SHP77 treated with DMSO at 0.1 percent for 48 hours (cell line): ENCODE results near the gene NRGN.
A peak's percentile ranks its signal among the peaks of the same experiment; 100 is the strongest.

Experiments used
- DNase-seq: peaks from one replicate; lab custom pipeline; 2025; lab: John Stamatoyannopoulos, UW

Gene NRGN

DNA sequence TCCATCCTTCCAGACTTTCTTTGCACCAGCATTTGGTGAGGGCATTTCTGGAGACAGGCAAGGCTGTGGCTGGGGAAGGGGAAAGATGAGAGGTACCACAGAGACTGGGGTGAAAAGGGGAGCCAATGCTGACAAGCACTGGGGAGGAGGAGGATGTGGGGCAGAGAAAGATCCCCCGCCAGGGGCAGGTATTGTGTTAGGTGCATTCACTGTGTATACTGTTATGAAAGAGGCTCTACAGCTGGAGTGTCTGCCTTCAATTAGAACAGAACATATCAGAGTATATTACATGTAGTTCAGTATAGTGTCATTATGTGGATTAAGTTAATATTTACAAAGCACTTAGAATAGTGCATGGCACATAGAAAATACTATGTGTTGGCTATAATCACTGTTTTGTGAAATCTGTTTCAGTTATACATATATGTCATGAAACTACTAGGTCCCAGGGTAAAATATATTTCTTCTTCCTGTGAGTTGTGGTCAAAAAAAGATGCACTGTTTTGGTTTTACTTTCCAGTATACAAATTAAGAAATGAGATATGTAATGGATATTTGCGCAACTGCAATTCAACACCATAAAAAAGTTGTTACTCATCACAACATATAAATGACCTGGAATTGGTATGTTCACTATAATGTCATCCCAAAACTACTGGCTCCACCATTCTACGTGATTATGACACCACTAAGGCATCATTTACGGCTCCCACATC, 52.0 kb downstream of the NRGN start:
- DNase-seq: no peak

DNA sequence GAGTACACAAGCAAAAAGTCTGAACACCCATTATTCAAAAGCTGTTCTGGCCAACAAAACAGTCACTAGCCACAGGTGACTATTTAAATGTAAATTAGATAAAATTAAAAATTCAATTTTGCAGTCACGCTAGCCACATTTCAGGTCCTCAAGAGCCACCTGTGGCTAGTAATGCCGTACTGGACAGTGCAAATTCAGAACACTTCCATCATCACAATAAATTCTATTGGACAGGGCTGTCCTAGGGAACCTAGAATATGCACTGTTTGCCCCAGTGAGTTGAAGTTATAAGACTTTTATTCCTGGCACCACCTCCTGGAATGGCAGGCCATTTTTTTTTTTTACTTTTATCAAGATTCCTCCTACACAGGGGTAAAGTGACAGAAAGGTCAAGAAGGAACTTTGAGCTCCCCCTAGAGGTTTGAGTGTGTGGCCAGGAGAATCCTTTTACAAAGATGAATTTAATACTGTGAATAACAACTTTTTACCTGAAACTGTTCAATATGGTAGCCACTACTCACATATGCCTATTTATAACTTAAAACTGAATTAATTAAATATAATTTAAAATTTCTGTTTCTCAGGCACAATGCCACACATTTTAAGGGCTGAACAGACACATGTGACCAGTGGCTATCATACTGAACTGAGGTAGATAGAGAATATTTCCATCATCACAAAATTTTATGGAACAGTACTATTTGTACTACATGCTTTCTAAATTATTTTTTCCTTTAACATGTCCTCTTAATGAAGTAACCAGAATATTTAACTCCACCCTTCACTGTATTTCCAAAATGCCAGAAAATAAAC, 53.9 kb downstream of the NRGN start:
- DNase-seq: peak; percentile 10

DNA sequence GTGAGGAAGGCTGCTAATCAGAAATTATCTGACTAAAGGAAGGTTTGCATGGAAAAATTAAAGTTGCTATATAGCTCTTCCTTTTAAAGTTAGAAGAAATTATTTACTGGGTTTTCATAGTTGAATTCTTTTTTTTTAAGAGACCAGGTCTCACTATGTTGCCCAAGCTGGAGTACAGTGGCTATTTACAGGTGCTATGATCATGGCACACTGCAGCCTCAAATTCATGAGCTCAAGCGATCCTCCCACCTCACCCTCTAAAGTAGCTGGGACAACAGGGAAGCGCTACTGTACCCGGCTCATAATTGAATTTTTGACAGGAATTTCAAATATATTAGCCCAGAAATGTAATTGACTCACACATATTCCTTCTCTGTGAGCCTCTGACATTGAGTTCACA, 56.6 kb downstream of the NRGN start:
- no peak for DNase-seq
